ENCODE data around the gene SEL1L3.

- TF ChIP-seq EZH2phosphoT487 (IDR thresholded peaks at IDR 0.05; ENCODE audit: borderline replicate concordance, low read length) (no peak), CTCF (conservative IDR thresholded peaks at IDR 0.05; ENCODE audit: low read depth, low read length) (no peak), EZH2 (IDR thresholded peaks at IDR 0.05; ENCODE audit: low read length, unreplicated experiment) (no peak)
Observed at GRCh38 chr4:25896776-25897539, 34.2 kb upstream of the SEL1L3 start.

All from PC-3 (cell line).